GM12801 (cell line): ENCODE results near the gene SYNDIG1.

Source experiments
- TF ChIP-seq, protein P1 (sequence below): IDR thresholded peaks from one replicate; pipeline ENCODE4 v1.5.1; 2011; ENCODE audit warnings: control low read depth; ENCODE audit not compliant: insufficient read length; ENCODE audit errors: extremely low read depth

The SYNDIG1 gene

DNA sequence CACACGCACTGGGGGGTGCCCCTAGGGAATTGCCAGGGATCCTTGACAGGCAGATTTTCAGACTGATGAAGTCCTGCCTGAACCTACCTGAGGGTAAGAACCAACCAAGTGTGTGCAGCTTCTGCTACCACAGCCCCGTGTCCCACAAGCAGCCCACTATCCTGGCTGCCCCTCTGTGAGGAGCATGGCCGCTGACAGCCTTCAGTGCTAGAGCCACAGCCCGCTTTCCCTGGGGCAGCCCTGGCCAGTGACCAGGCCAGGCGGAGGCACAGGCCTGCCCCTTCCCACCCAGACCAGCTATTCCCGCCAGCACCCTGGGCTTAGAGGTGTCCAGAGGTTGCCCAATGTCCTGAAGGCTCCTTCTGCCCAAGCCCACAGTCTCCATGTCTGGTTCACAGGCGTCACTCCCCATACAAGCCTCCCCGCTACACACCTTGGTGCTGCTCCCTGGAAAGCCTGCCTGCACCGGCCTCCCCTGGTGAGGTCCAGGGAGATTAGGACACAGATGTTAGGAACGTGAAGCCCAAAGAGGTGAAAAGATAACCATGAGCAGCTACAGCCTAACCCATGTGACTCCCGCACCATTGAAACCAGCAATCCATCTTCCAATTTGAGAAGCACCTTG is 207.0 kb downstream of the SYNDIG1 start:
- TF ChIP-seq, protein P1, sequence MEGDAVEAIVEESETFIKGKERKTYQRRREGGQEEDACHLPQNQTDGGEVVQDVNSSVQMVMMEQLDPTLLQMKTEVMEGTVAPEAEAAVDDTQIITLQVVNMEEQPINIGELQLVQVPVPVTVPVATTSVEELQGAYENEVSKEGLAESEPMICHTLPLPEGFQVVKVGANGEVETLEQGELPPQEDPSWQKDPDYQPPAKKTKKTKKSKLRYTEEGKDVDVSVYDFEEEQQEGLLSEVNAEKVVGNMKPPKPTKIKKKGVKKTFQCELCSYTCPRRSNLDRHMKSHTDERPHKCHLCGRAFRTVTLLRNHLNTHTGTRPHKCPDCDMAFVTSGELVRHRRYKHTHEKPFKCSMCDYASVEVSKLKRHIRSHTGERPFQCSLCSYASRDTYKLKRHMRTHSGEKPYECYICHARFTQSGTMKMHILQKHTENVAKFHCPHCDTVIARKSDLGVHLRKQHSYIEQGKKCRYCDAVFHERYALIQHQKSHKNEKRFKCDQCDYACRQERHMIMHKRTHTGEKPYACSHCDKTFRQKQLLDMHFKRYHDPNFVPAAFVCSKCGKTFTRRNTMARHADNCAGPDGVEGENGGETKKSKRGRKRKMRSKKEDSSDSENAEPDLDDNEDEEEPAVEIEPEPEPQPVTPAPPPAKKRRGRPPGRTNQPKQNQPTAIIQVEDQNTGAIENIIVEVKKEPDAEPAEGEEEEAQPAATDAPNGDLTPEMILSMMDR = no peak

DNA sequence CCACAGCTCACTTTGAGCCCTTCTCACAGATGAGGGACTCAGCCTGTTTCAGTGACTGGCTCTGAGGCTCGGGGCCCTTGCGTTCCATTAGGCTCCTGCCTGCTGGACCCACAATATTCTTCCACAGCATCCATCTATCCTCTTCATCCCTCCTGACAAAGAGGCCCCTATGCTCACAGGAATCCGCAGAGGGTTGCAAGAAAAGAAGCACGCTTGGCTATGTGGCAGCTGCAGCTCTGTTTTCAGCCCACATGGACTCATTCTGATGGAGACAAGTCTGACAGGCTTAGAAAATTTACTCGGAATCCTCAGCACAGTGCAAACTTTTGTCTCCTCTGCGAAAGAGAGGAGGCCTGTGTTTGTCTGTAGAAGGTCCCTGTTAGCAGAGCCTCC is 207.5 kb downstream of the SYNDIG1 start:
- TF ChIP-seq, protein P1 = no peak

DNA sequence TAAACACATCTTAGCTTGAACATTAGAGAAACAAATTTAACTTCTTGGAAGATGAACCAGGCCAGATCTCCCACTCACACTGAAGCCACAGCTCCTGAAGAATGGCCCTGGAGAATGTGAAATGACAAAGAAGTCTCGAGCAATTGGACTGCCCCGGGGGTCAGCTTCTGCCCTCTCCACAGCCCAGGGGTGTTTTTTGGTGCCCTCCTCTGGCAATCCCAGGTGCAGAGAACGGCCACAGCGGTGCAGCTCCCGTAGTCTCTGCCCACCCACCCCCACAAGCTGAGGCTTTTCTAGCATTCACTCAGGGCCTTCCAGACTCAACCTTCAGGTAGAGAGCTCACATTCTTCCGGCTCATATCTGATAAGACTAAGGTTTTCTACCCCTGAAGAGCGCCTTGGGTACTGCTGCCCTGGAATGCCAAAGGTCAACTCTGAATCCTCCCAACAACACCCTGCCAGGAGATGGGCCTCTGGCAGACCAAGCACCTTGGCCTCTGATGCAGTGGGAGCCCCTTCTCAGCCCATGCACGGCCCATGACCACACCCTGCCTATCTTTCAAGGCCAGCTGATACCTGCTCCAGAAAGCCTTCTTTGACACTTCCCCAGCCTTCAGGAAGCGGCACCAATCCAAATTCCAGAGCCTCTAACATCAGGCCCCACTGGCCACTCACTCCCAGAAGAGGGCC is 208.3 kb downstream of the SYNDIG1 start:
- TF ChIP-seq, protein P1 = no peak

DNA sequence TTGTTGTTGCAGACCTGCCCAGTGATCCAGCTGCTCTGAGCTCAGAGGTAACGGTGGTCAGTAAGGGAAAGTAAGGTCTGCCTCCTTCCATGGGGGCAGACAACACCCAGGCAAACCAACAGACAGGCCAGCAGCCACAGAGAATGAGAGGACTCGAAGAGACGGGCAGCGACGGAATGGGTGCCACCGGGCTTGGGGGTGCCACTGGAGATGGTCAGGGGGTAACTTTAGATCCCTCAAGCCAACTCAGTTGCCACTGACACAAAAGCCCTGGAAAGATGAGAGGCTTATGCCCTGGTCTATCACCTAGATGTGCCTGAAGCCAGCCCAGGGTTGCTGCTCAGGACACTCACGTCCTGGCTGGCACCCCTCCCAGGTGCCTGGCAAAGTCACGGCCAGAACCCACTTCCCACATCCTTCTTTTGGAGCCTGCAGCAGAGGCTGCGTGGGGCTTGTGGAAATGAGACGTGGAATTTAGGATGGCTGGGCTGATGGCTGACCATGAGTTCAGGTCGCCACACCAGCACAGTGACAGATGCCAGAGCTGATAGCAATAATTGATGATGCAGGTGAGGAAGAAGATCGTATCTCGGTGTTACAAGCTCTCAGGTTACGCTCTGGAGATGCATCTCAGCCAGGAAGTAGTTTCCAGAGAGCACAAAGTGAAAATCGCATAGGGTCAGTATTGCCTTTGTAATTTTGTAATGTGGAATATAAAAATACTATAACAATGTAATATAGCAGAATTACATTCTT is 209.1 kb downstream of the SYNDIG1 start:
- TF ChIP-seq, protein P1 = no peak

DNA sequence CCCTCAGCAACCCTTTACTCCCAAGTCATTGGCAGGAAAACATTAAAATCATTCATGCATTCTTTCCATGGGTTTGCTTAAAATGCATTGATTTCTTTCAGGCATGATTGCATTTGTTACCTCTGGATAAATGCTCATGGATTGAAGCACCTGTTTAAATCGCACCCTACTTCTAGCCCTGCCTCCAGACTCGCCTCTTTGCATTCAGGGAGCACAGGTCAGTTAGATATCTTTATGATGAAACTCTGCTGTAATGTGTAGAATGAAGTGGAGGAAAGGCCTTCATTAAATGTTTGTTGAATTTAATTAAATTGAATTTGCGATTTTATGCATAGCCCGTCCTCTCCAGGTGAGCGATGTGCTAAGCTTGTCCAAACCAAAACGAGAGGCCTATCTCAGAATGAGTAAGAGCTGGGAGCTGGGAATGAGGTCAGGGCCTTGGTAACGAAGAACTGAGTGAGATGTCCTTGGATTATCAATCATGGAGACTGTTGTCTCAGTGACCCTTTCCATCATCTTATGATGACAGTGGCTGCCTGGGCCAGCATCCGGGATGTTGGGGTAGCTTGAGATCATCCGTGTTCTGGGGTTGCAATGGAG is 210.1 kb downstream of the SYNDIG1 start:
- TF ChIP-seq, protein P1 = no peak

DNA sequence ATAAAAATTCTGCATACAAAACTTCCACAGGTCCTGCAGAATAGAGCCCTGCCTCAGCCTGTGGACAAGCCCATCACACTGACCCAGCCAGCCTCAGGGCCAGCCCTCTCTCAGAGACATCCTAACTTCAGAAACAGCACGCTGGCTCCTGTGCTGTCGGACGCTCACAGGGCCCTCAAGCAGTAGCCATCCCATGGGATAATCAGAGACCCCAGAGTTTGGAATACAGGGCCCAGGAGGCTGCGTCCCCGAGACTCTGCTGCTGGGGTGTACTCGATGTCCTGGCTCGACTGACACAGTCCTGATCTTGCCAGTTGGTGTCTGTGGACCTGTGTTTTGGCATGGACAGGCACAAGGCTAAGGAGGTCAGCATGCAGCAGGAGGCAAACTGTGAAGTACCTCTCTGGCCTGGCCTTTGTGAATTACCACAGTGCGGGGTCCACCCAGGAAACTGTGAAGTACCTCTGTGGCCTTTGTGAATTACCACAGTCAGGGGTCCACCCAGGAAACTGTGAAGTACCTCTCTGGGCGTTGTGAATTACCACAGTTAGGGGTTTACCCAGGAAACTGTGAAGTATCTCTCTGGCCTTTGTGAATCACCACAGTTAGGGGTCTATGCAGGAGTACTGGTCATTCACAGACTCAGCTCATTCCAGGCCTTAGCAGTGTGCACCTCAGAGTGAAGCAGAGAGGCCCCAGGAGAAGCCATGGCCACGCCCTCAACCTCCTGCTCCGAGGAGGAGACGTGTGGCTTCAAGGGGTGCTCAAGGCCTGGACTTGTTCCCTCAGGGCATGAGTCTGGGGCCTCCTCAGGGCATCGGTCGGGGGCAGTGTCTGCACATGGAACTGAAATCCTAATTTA is 212.4 kb downstream of the SYNDIG1 start:
- TF ChIP-seq, protein P1 = no peak
